ENCODE measurements around the gene ZBTB3. TPM values are rescaled to one million over a fixed set of nuclear protein-coding genes. Genes with fewer than 3 reads are reported as not detected.

Gene ZBTB3
- total and polyA plus RNA-seq, 2 of the 13 experiments (the other 11 are each of a cell fraction or from before 2014, with no cell fraction given): 3.4 to 5.2 TPM

DNA sequence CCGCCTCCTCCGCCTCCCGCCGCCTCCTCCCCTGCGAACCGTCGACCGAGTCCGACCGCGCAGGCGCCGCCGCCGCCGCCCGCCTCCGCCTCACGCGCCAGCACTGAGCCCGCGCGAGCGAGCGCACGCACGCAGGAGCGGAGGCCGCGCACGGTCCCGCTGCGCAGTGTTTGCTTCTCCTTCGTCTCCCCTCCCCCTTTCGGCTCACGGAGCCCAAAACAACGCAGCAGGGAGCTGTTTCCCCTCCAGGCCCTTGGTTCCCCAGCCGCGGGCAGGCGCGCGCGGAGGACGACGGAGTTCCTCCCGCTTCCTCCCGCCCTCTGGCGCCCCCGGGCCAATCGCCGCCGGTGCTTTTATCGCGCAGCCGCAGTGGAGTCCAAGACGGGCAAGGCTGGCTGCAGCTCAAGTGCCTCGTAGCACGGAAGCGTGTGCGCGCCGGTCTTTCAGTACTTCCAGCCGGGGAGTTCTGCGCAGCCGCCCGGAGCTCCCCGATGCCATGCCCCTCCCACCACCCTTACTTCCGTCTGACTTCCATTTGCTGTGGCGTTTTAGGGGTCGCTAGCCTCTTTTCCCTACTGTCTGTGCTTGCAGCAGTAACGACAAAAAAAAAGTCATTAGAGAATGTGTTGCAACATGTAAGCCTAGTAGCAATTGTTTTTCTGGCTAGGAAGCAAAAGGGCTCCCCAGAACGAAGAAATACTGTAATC is 26.6 kb downstream of the ZBTB3 start, which contains the start of gene HNRNPUL2 (continued):
- TF ChIP-seq, protein P1, sequence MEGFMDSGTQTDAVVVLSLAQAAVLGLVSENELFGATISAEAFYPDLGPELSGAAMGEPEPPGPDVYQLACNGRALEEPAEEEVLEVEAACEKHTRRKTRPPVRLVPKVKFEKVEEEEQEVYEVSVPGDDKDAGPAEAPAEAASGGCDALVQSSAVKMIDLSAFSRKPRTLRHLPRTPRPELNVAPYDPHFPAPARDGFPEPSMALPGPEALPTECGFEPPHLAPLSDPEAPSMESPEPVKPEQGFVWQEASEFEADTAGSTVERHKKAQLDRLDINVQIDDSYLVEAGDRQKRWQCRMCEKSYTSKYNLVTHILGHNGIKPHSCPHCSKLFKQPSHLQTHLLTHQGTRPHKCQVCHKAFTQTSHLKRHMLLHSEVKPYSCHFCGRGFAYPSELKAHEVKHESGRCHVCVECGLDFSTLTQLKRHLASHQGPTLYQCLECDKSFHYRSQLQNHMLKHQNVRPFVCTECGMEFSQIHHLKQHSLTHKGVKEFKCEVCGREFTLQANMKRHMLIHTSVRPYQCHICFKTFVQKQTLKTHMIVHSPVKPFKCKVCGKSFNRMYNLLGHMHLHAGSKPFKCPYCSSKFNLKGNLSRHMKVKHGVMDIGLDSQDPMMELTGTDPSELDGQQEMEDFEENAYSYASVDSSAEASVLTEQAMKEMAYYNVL (CRISPR knock-in tag; IDR thresholded peaks at IDR 0.05; ENCODE audit: borderline replicate concordance): peak; percentile 26; the same call in 1 of the 2 replicates
- TF ChIP-seq NPAS2 (CRISPR knock-in tag; IDR thresholded peaks at IDR 0.05; ENCODE audit: borderline replicate concordance) (no peak), PHF5A (CRISPR knock-in tag; IDR thresholded peaks at IDR 0.05; ENCODE audit: low read depth, unreplicated experiment) (no peak), TCF7 (IDR thresholded peaks at IDR 0.05; ENCODE audit: low read depth) (no peak), PHF8 (CRISPR knock-in tag; IDR thresholded peaks at IDR 0.05) (peak; percentile 83), ZNF674 (CRISPR knock-in tag; IDR thresholded peaks at IDR 0.05; ENCODE audit: low read depth) (no peak; the same call in 1 of the 2 replicates), ZNF557 (CRISPR knock-in tag; IDR thresholded peaks at IDR 0.05) (peak; percentile 63; the same call in 1 of the 2 replicates), HDAC1 (CRISPR knock-in tag; IDR thresholded peaks at IDR 0.05) (peak; percentile 77), ELF4 (CRISPR knock-in tag; IDR thresholded peaks at IDR 0.05; ENCODE audit: borderline replicate concordance) (no peak; the same call in 1 of the 2 replicates), KLF16 (CRISPR knock-in tag; IDR thresholded peaks at IDR 0.05) (peak in 1 of 2 experiments; percentile 70; a peak in 2 of 4 replicates), FOXP1 (IDR thresholded peaks at IDR 0.05) (no peak), FOXP1 (CRISPR knock-in tag; IDR thresholded peaks at IDR 0.05) (no peak)
- TF ChIP-seq, protein P2, sequence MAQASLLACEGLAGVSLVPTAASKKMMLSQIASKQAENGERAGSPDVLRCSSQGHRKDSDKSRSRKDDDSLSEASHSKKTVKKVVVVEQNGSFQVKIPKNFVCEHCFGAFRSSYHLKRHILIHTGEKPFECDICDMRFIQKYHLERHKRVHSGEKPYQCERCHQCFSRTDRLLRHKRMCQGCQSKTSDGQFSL (CRISPR knock-in tag; IDR thresholded peaks at IDR 0.05): peak; percentile 57; the same call in 1 of the 2 replicates
- TF ChIP-seq, protein P3, sequence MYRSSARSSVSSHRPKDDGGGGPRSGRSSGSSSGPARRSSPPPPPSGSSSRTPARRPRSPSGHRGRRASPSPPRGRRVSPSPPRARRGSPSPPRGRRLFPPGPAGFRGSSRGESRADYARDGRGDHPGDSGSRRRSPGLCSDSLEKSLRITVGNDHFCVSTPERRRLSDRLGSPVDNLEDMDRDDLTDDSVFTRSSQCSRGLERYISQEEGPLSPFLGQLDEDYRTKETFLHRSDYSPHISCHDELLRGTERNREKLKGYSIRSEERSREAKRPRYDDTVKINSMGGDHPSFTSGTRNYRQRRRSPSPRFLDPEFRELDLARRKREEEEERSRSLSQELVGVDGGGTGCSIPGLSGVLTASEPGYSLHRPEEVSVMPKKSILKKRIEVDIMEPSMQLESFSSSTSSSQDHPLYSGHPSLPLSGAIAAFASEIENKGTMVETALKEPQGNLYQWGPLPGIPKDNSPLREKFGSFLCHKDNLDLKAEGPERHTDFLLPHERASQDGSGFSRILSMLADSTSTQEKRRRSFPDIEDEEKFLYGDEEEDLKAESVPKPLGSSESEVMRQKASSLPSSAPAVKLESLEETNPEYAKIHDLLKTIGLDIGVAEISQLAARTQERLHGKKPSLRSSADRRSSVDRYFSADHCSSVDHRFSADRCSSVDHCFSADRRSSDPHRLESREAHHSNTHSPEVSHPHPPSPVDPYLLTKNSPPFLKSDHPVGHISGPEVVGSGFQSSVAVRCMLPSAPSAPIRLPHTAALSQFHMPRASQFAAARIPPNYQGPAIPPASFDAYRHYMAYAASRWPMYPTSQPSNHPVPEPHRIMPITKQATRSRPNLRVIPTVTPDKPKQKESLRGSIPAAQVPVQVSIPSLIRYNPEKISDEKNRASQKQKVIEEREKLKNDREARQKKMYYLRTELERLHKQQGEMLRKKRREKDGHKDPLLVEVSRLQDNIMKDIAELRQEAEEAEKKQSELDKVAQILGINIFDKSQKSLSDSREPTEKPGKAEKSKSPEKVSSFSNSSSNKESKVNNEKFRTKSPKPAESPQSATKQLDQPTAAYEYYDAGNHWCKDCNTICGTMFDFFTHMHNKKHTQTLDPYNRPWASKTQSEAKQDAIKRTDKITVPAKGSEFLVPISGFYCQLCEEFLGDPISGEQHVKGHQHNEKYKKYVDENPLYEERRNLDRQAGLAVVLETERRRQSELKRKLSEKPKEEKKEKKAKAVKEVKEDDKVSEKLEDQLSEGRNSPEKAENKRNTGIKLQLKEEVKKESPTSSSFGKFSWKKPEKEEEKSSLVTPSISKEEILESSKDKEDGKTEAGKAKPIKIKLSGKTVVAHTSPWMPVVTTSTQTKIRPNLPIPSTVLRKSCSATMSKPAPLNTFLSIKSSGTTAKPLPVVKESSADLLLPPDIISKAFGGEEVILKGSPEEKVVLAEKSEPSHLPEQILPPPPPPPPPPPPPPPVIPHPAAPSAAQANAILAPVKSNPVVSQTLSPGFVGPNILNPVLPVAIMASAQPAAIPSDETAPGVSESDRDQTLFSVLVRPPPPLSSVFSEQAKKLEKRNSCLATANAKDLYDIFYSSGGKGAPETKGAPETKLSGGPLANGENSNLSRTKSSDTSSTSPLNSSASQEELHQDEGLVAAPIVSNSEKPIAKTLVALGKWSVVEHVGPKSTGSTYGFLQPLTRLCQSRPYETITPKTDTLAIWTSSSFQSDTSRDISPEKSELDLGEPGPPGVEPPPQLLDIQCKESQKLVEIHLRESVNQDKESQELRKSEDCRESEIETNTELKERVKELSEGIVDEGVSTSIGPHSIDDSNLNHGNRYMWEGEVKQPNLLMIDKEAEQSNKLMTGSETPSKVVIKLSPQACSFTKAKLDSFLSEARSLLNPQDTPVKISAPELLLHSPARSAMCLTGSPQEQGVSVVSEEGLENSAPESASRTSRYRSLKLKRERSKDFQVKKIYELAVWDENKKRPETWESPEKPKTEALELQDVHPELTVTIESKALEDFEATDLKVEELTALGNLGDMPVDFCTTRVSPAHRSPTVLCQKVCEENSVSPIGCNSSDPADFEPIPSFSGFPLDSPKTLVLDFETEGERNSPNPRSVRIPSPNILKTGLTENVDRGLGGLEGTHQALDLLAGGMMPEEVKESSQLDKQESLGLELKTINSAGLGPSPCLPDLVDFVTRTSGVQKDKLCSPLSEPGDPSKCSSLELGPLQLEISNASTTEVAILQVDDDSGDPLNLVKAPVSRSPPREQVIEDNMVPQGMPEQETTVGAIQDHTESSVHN (CRISPR knock-in tag; IDR thresholded peaks at IDR 0.05): no peak
- TF ChIP-seq, protein P4, sequence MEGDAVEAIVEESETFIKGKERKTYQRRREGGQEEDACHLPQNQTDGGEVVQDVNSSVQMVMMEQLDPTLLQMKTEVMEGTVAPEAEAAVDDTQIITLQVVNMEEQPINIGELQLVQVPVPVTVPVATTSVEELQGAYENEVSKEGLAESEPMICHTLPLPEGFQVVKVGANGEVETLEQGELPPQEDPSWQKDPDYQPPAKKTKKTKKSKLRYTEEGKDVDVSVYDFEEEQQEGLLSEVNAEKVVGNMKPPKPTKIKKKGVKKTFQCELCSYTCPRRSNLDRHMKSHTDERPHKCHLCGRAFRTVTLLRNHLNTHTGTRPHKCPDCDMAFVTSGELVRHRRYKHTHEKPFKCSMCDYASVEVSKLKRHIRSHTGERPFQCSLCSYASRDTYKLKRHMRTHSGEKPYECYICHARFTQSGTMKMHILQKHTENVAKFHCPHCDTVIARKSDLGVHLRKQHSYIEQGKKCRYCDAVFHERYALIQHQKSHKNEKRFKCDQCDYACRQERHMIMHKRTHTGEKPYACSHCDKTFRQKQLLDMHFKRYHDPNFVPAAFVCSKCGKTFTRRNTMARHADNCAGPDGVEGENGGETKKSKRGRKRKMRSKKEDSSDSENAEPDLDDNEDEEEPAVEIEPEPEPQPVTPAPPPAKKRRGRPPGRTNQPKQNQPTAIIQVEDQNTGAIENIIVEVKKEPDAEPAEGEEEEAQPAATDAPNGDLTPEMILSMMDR (CRISPR knock-in tag; IDR thresholded peaks at IDR 0.05): peak; percentile 33
- TF ChIP-seq, protein P5, sequence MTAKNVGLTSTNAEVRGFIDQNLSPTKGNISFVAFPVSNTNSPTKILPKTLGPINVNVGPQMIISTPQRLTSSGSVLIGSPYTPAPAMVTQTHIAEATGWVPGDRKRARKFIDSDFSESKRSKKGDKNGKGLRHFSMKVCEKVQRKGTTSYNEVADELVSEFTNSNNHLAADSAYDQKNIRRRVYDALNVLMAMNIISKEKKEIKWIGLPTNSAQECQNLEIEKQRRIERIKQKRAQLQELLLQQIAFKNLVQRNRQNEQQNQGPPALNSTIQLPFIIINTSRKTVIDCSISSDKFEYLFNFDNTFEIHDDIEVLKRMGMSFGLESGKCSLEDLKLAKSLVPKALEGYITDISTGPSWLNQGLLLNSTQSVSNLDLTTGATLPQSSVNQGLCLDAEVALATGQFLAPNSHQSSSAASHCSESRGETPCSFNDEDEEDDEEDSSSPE (CRISPR knock-in tag; IDR thresholded peaks at IDR 0.05): peak; percentile 97
